Parietal lobe (tissue), 2 donors: ENCODE results near the gene PTPRN2. TPM values are rescaled to one million over a fixed set of nuclear protein-coding genes. Genes with fewer than 3 reads are reported as not detected.

ENCODE experiments used
- small RNA-seq: library from RNA; depleted of rRNA; stranded (forward); fragments of <200 nt; gene quantifications from one replicate; pipeline ENCODE3, GENCODE V24; 2014; ENCODE audit warnings: low replicate concordance
- total RNA-seq: library from RNA; depleted of rRNA; stranded (reverse); fragments of >200 nt; gene quantifications from one replicate; pipeline ENCODE4 v1.2.3, GENCODE V29; 2014

The PTPRN2 gene
- 123 TPM for total RNA-seq

GRCh38 chr7:158587162-158588084, at the start of gene PTPRN2:
Gene PTPRN2 (minus strand): TSS chr7:158587823.

Small RNA genes lying within 50 kb of the gene (small RNA-seq; reads per million reads assigned to genes)
- 2.2 reads per million, percentile 81 among the genes with 10 or more reads in this experiment for gene MIR153-2
- not detected for gene MIR5707
- gene MIR595: not detected
- gene THAP5P1: not detected

Other genes starting within 250 kb of the PTPRN2 start
- 26.9 TPM for gene NCAPG2, start 117.0 kb upstream of the PTPRN2 start, total RNA-seq
- 81.1 TPM for gene ESYT2, start 241.7 kb upstream of the PTPRN2 start, total RNA-seq